AG08395 (cell line): ENCODE results near the gene PLAC9.

Experiments used
- DNase-seq: peaks from one replicate; pipeline ENCODE4 v3.0.0; 2012; ENCODE audit warnings: mixed read lengths, low spot score

PLAC9 gene

DNA sequence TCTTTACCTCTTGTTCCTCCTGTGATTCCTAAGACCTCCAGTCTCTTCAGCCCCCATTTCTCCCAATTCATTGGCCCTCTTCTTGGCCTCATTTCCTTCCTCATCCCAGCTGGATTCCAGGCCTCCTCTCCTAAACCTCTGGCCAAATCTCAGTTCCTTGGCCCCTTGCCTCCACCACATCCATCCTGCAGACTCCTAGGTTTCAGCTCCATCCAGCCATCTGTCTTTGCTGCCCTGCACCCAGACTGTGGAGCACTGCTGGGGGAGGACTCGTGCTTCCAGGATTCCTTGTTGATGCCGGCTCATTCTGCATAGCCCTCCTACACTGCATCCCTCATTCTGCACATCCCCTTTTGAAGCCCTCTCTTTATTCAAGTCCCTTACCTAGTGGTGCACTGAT is 6.7 kb downstream of the PLAC9 start:
- no peak for DNase-seq

DNA sequence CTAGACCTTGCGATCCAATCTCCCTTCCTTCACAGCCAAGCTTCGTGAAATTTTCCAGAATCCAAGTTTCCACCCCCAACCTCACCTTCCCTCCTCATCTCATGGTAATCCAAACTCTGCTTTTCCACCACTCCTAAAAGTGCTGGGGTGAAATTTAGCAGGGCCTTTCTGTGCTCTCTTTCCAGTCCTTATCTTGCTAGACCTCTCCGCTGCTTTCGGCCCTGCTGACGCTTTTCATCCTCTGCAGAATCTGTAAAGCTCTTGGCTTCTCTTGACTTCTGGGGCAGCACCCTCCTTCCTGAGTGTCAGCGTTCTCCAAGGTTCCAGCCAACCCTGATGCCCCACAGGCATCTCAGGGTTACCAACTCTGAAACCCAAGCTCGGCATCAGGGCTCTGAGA is 7.7 kb downstream of the PLAC9 start:
- DNase-seq: no peak

GRCh38 chr10:80141696-80142460 is 9.3 kb downstream of the PLAC9 start:
- DNase-seq: no peak

- DNase-seq: no peak
Observed at GRCh38 chr10:80144067-80144695, 11.7 kb downstream of the PLAC9 start.

DNA sequence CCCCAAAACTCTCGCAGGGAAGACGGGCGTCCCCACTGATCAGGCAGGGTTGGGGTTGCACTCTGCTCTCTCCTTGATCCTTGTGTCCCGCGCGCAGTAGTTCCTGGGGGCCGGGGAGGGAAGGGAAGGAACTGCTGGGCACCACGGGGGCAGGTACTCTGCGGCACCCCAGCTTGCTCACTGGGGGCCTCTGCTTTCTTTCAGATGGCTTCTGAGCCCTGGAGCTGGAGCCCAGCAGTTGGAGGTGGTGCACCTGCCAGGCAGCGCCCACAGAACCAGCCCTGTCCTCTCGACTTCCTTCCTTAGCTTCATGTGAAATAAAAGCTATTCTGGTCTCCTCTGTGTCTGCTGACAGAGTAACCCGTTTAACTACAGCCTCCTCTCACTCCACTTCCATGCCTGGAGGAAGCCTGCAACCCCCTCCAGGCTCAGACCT is 12.2 kb downstream of the PLAC9 start:
- no peak for DNase-seq

DNA sequence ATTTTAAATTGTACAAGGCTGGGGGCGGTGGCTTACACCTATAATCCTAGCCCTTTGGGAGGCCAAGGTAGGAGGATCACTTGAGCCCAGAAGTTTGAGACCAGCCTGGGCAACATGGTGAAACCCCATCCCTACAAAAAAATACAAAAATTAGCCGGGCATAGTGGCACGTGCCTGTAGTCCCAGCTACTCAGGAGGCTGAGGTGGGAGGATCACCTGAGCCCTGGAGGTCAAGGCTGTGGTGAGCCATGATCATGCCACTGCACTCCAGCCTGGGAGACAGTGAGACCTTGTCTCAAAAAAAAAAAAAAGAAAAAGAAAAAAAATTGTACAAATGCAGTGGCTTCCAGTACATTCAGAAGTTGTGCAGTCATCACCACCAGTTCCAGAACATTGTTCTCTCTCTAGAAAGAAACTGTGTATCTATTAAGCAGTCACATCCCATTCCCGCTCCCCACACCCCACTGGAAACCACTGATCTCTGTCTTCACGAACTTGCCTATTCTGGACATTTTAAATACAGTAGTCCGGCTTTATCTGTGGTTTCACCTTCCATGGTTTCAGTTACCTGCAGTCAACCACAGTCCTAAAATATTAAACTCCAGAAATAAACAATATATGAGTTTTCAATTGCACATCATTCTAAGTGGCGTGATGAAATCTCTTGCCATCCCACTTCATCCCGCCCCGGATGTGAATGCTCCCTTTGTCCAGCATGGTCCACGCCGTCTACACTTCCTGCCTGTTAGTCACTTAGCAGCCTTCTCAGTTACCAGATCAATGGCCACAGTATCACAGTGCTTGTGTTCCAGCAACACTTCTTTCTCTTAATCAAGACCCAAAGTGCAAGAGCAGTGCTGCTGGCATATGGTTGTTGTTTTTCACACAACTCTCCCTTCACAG is 13.1 kb downstream of the PLAC9 start:
- peak; percentile 41 for DNase-seq

DNA sequence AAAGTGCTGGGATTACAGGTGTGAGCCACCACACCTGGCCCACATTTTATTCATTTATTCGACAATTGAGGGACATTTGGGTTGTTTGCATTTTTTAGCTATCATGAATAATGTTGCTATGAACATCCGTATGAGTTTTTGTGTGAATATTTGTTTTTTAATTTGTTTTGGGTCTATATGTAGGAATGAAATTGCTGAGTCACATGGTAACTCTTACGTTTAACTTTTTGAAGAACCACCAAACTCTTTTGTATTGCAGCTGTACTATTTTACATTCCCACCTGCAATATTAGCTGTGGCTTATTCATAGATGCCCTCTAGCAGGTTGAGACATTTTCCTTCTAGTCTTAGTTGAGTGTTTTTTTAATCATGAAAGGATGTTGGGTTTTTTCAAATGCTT is 14.4 kb downstream of the PLAC9 start:
- no peak for DNase-seq

DNA sequence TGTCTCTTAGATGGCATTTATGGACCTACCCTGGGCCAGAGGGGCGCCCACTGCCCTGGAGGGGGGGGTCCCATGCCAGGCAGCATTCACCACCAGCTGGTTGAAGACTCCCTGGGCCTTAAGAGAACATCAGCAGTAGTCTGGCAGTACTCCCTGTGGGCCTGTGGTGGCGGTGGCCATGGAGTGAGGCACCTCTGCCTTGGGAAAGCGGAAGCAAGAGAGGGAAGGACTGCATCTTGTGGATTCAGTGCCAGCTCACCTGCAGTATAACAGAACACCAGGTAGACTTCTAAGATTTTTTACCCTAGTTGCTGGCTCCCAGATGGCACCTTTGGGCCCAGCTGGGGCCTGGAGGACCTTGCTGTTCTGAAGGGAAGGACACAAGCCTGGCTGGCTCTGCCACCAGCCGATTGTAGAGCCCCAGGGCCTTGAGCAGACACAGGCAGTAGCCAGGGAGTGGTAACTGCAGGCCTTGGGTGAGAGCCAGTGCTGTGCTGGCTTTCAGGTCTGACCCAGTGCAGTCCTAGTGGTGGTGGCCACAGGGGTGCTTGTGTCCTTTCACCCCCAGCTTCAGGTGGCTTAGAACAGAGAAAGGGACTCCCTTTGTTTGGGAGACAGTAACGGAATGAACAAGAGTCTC is 15.8 kb downstream of the PLAC9 start:
- DNase-seq: no peak

DNA sequence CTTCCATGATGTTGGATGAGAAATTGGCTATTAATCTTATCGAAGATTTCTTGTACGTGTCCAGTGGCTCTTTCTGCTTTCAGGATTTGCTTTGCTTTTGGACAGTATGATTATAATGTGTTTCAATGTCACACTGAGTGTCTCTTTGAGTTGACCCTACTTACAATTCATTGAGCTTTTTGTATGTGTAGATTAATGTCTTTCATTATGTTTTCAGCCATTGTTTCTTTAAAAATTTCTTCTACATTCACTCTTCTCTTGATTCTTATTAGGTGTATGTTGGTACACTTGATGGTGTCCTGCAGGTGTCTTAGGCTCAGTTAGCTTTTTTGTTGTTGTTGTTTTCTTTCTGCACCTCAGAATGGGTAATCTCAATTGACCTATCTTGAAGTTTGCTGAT is 16.6 kb downstream of the PLAC9 start:
- DNase-seq: no peak

DNA sequence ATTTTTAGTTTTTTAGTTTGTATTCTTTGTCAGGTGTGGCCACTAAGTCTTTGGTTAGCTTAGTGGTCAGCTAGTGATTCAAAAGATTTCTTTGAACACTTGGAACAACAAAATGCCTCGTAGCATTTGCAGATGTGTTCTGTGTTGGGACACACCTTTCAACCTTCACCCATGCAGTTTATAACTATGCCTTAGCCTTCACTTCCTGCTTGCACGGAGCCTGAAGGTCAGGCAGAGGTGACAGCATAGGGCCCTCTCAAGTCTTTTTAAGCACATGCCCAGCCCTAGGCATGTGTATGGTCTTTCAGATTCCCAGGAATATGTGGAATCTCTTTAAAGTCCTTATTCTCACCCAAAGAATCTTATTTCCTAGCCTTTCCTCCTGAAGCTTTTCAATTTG is 17.6 kb downstream of the PLAC9 start:
- DNase-seq: no peak

GRCh38 chr10:80152820-80153219 is 20.3 kb downstream of the PLAC9 start:
- DNase-seq: no peak

- no peak for DNase-seq
Observed at GRCh38 chr10:80153460-80153859, 20.9 kb downstream of the PLAC9 start.

DNA sequence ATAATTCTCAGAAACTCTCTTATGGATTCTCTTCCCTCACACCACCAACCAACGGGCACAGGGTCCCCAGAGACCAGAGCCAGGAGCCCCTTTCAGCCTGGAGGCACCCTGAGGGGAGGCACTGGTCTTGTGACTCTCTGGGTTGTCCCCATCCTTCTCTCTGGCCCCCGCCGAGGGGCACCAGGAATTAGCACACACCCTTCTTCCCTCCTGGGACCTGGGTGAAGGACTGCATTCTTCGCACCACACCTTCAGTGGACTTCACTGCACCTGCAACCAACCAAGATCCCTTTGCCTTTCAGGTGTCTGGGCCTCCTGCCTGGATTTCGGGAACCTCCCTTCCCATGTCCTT is 22.1 kb downstream of the PLAC9 start:
- no peak for DNase-seq

GRCh38 chr10:80154978-80155695 is 22.6 kb downstream of the PLAC9 start:
- peak; percentile 90 for DNase-seq

DNA sequence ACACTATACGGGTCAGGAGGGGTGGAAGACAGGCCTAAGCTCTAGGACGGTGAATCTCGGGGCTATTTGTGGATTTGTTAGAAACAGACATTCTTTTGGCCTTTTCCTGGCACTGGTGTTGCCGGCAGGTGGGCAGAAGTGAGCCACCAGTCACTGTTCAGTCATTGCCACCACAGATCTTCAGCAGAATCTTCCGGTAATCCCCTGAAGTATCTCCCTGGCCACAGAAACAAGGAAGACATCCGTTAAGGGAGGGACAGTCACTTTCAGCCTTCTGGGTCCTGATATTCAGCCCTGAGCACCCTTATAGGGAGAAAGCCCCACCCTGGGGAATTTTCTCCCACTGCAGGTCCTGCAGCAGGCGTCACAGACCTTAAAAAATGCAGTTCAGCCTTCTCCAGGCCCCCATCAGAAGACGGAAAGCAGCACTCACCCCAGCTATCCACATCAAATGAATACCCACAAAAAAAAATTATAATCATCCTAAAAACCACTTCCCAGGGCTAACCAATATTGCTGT is 23.2 kb downstream of the PLAC9 start:
- DNase-seq: no peak

DNA sequence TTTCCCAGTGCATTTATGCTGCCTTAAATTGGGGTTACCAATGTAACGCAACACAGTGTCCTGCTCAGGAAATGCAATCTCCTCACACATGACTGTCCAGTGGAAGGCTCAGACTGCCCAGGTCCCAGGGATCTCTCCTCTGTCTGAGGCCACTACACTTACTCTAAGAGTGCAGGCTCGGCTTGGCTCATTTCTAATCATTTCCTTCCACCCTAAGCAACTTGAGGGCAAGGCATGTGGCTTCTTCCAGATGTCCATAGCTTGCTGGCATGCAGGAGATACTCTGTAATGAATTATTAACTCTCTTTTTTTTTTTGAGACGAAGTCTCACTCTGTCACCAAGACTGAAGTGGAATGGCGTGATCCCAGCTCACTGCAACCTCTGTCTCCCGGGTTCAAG is 23.7 kb downstream of the PLAC9 start:
- DNase-seq: no peak

- DNase-seq: no peak
Observed at GRCh38 chr10:80157561-80157960, 25.0 kb downstream of the PLAC9 start.

GRCh38 chr10:80158126-80158525 is 25.6 kb downstream of the PLAC9 start:
- no peak for DNase-seq

GRCh38 chr10:80158598-80159127 is 26.1 kb downstream of the PLAC9 start:
- peak; percentile 91 for DNase-seq

- no peak for DNase-seq
Observed at GRCh38 chr10:80159166-80159873, 26.8 kb downstream of the PLAC9 start.
